ENCODE measurements around the gene NACC2. TPM values are rescaled to one million over a fixed set of nuclear protein-coding genes. Genes with fewer than 3 reads are reported as not detected.

NACC2 gene
- total and polyA plus RNA-seq, 2 experiments from 2014 or later: 3.8 to 20.8 TPM

DNA sequence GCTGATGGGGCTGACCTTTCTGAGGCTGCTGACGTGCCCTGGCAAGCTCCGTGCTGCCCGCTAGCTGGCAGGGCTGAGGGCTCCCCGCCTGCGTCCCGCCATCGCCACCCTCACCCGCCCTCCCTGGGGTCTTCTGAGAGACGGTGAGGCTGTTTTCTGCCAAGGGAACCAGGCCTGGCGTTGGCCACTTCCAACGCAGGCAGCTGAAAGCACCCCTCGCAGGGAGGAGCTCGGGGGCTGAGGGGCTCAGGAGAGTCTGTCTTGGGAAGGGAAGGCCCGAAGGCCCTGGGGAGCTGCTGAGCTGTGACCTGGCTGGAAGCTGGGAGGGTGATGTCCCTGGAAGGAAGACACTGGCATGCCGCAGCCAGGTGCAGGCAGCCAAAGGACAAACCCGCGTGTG lies 33.3 kb upstream of the NACC2 start:
- Histone ChIP-seq H3K27ac (ENCODE audit: low read depth) (no peak overlapping the region), H3K4me2 (no peak overlapping the region), H3K79me2 (replicated peaks; ENCODE audit: insufficient read depth) (no peaks in the 10 kb centered on the region), H3K4me1 (ENCODE audit: insufficient read depth) (peaks cover 4% of the 10 kb centered on the region; the same call in 1 of the 2 replicates), H3K9me2 (ENCODE audit: insufficient read depth) (peaks cover 4% of the 10 kb centered on the region; the same call in 1 of the 2 replicates), H3K4me3 (no peak overlapping the region), H3K27me3 (ENCODE audit: insufficient read depth) (peaks cover 14% of the 10 kb centered on the region), H3K36me3 (ENCODE audit: insufficient read depth) (no peaks in the 10 kb centered on the region), H2AFZ (no peak overlapping the region), H3F3A (replicated peaks; ENCODE audit: low read depth) (no peaks in the 10 kb centered on the region), H4K20me1 (replicated peaks; ENCODE audit: insufficient read depth) (no peaks in the 10 kb centered on the region)
- ATAC-seq: no peak
- Mint-ChIP-seq H3K4me1 (peaks cover 12% of the 10 kb centered on the region), H3K27ac (no peak overlapping the region), H3K36me3 (ENCODE audit: low read depth) (no peaks in the 10 kb centered on the region), H3K4me3 (no peak overlapping the region), H3K27me3 (ENCODE audit: insufficient read depth, low read depth, poor library complexity) (peaks cover 22% of the 10 kb centered on the region), H3K9me3 (no peaks in the 10 kb centered on the region)
- no peak for DNase-seq (ENCODE audit: low spot score)
- TF ChIP-seq EZH2phosphoT487 (IDR thresholded peaks at IDR 0.05; ENCODE audit: unreplicated experiment) (no peak), JUNB (IDR thresholded peaks at IDR 0.05; ENCODE audit: unreplicated experiment) (no peak), NANOG (IDR thresholded peaks at IDR 0.05; ENCODE audit: borderline replicate concordance) (no peak), CREB1 (CRISPR knock-in tag; IDR thresholded peaks at IDR 0.05; ENCODE audit: low read depth) (no peak), ZNF331 (CRISPR knock-in tag; IDR thresholded peaks at IDR 0.05; ENCODE audit: low read depth) (no peak), CTCF (conservative IDR thresholded peaks at IDR 0.05; ENCODE audit: low read depth in 2 of 2) (no peak), ZNF462 (CRISPR knock-in tag; IDR thresholded peaks at IDR 0.05) (no peak), EZH2 (IDR thresholded peaks at IDR 0.05; ENCODE audit: low read depth, unreplicated experiment) (no peak), POLR2AphosphoS5 (IDR thresholded peaks at IDR 0.05; ENCODE audit: low read depth) (no peak), STAT1 (IDR thresholded peaks at IDR 0.05; ENCODE audit: unreplicated experiment) (no peak), ZNF114 (CRISPR knock-in tag; IDR thresholded peaks at IDR 0.05) (no peak)
- TF ChIP-seq, protein P1, sequence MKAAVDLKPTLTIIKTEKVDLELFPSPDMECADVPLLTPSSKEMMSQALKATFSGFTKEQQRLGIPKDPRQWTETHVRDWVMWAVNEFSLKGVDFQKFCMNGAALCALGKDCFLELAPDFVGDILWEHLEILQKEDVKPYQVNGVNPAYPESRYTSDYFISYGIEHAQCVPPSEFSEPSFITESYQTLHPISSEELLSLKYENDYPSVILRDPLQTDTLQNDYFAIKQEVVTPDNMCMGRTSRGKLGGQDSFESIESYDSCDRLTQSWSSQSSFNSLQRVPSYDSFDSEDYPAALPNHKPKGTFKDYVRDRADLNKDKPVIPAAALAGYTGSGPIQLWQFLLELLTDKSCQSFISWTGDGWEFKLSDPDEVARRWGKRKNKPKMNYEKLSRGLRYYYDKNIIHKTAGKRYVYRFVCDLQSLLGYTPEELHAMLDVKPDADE (IDR thresholded peaks at IDR 0.05): no peak
- TF ChIP-seq, protein P2, sequence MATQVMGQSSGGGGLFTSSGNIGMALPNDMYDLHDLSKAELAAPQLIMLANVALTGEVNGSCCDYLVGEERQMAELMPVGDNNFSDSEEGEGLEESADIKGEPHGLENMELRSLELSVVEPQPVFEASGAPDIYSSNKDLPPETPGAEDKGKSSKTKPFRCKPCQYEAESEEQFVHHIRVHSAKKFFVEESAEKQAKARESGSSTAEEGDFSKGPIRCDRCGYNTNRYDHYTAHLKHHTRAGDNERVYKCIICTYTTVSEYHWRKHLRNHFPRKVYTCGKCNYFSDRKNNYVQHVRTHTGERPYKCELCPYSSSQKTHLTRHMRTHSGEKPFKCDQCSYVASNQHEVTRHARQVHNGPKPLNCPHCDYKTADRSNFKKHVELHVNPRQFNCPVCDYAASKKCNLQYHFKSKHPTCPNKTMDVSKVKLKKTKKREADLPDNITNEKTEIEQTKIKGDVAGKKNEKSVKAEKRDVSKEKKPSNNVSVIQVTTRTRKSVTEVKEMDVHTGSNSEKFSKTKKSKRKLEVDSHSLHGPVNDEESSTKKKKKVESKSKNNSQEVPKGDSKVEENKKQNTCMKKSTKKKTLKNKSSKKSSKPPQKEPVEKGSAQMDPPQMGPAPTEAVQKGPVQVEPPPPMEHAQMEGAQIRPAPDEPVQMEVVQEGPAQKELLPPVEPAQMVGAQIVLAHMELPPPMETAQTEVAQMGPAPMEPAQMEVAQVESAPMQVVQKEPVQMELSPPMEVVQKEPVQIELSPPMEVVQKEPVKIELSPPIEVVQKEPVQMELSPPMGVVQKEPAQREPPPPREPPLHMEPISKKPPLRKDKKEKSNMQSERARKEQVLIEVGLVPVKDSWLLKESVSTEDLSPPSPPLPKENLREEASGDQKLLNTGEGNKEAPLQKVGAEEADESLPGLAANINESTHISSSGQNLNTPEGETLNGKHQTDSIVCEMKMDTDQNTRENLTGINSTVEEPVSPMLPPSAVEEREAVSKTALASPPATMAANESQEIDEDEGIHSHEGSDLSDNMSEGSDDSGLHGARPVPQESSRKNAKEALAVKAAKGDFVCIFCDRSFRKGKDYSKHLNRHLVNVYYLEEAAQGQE (IDR thresholded peaks at IDR 0.05; ENCODE audit: unreplicated experiment): no peak
